Natural killer cell (primary cell): ENCODE measurements around the gene HIGD2A. TPM values are rescaled to one million over a fixed set of nuclear protein-coding genes. Genes with fewer than 3 reads are reported as not detected.

Source experiments
- ATAC-seq, 3 donors: fragments of 150-1000 bp in 2 of 3; fragments of 200-7000 bp in 1 of 3; cut with Tn5 transposase; 1 replicate in 1 of 3; 2 replicates in 2 of 3; pipeline ENCODE4 v1.10.0; 2021; ENCODE audit warnings: mild to moderate bottlenecking in 2 of 3, moderate library complexity in 2 of 3
- DNase-seq, 2 donors: peaks; one replicate each; pipeline versions ENCODE4 v3.0.0 to v3.0.0-alpha.2; 2013 to 2021; ENCODE audit warnings: mixed read lengths in 1 of 2
- H3K27ac ChIP-seq: one replicate; pipeline ENCODE4 v1.5.1; 2013; ENCODE audit warnings: mild to moderate bottlenecking, low read length
- H3K27me3 ChIP-seq: one replicate; pipeline ENCODE4 v1.6.1; 2013; ENCODE audit warnings: low read length; ENCODE audit not compliant: control insufficient read depth, insufficient read depth
- H3K36me3 ChIP-seq: one replicate; pipeline ENCODE4 v1.6.1; 2013; ENCODE audit warnings: low read length; ENCODE audit not compliant: control insufficient read depth, insufficient read depth
- H3K4me1 ChIP-seq: one replicate; pipeline ENCODE4 v1.6.1; 2013; ENCODE audit warnings: low read length; ENCODE audit not compliant: control insufficient read depth, insufficient read depth
- H3K4me3 ChIP-seq: one replicate; pipeline ENCODE4 v1.5.1; 2013; ENCODE audit warnings: low read length
- H3K9me3 ChIP-seq: one replicate; pipeline ENCODE4 v1.6.1; 2013; ENCODE audit warnings: low read length; ENCODE audit not compliant: control insufficient read depth, insufficient read depth
- H3K27ac Mint-ChIP-seq, 2 donors: one replicate each; pipeline ENCODE4 v1.8.0; 2022; ENCODE audit warnings: mild to moderate bottlenecking in 2 of 2, mixed read lengths in 2 of 2, moderate library complexity in 1 of 2
- H3K27me3 Mint-ChIP-seq, 2 donors: one replicate each; pipeline ENCODE4 v1.8.0; 2022; ENCODE audit warnings: low read depth in 2 of 2, mixed read lengths in 2 of 2
- H3K36me3 Mint-ChIP-seq: one replicate; pipeline ENCODE4 v1.8.0; 2022; ENCODE audit warnings: mixed read lengths
- H3K4me1 Mint-ChIP-seq, 2 donors: one replicate each; pipeline ENCODE4 v1.8.0; 2022; ENCODE audit warnings: mixed read lengths in 2 of 2
- H3K4me3 Mint-ChIP-seq: one replicate; pipeline ENCODE4 v1.8.0; 2022; ENCODE audit warnings: mild to moderate bottlenecking, moderate library complexity, mixed read lengths
- H3K9me3 Mint-ChIP-seq, 2 donors: one replicate each; pipeline ENCODE4 v1.8.0; 2022; ENCODE audit warnings: mixed read lengths in 2 of 2
- WGBS: methylation state at CpG from one replicate; pipeline ENCODE4 v1.1.7; 2013; ENCODE audit warnings: missing lambda C conversion rate; ENCODE audit not compliant: insufficient coverage; 5-methylcytosine and 5-hydroxymethylcytosine counted together
- intact Hi-C: fragments of 100-400 bp; cut with micrococcal nuclease; formaldehyde crosslinking; loops from one replicate; pipeline ENCODE4 v1.14.2; 2022
- total RNA-seq, 4 donors: library from RNA; stranded (reverse); fragments of 120-200 nt in 1 of 4; gene quantifications; one replicate each; pipeline versions ENCODE4 v1.2.3 to v1.2.4, GENCODE V29; 2013 to 2022
- TF ChIP-seq, protein P1 (sequence below): fragments of 200-600 bp; IDR thresholded peaks from one replicate; pipeline ENCODE4 v1.8.0; 2022; ENCODE audit warnings: antibody characterized with exemption

The HIGD2A gene
- total RNA-seq, 3 donors from 2014 or later (not counting 1 experiment from before 2014, with no cell fraction given) = 83.5 to 90.2 (median 86.2) TPM

GRCh38 chr5:176356179-176356566, 32.4 kb upstream of the HIGD2A start:
- DNase-seq (no peak), ATAC-seq (no peak)
- Histone ChIP-seq H3K36me3 (peaks cover 50% of the 10 kb centered on the region), H3K9me3 (no peaks in the 10 kb centered on the region), H3K27me3 (no peaks in the 10 kb centered on the region), H3K4me1 (peaks cover 15% of the 10 kb centered on the region), H3K27ac (no peak overlapping the region), H3K4me3 (no peak overlapping the region)
- peaks cover 39 to 46% of the 10 kb centered on the region in 2 donors for H3K4me1 Mint-ChIP-seq
- 95% methylated on average over 3 of the region's 3 CpGs for WGBS
- intact Hi-C loops = no loop called here
- no peak overlapping the region for H3K27ac Mint-ChIP-seq
- no peaks in the 10 kb centered on the region for H3K9me3 Mint-ChIP-seq
- no peaks in the 10 kb centered on the region for H3K36me3 Mint-ChIP-seq
- no peak overlapping the region for H3K4me3 Mint-ChIP-seq
- TF ChIP-seq, protein P1, sequence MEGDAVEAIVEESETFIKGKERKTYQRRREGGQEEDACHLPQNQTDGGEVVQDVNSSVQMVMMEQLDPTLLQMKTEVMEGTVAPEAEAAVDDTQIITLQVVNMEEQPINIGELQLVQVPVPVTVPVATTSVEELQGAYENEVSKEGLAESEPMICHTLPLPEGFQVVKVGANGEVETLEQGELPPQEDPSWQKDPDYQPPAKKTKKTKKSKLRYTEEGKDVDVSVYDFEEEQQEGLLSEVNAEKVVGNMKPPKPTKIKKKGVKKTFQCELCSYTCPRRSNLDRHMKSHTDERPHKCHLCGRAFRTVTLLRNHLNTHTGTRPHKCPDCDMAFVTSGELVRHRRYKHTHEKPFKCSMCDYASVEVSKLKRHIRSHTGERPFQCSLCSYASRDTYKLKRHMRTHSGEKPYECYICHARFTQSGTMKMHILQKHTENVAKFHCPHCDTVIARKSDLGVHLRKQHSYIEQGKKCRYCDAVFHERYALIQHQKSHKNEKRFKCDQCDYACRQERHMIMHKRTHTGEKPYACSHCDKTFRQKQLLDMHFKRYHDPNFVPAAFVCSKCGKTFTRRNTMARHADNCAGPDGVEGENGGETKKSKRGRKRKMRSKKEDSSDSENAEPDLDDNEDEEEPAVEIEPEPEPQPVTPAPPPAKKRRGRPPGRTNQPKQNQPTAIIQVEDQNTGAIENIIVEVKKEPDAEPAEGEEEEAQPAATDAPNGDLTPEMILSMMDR = no peak
- H3K27me3 Mint-ChIP-seq = no peaks in the 10 kb centered on the region

DNA sequence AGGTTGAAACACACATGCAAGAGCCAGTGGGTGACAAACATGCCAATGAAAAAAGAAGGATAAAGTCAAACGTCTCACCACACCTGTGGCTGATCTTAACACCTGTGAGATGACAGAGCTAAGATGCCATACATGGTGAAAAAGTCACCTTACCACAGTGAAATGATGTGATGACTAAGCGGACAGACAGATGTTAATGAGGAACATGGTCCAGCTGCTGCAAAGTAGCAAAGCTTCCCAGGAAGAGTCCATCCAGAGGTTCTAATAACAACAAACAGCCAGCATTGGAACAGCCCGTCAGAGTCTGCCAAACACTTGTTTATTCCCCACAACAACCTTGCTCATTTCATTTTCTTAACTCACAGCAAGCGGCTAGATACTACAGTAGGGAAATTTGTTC, 28.9 kb upstream of the HIGD2A start:
- no peaks in the 10 kb centered on the region for H3K36me3 Mint-ChIP-seq
- H3K27ac ChIP-seq = no peak overlapping the region
- peaks cover 3% of the 10 kb centered on the region for H3K9me3 ChIP-seq
- no peaks in the 10 kb centered on the region for H3K9me3 Mint-ChIP-seq
- intact Hi-C loops = no loop called here
- peaks cover 28% of the 10 kb centered on the region for H3K4me1 ChIP-seq
- TF ChIP-seq, protein P1 = no peak
- ATAC-seq = no peak
- peaks cover 22% of the 10 kb centered on the region for H3K36me3 ChIP-seq
- H3K27me3 ChIP-seq = no peaks in the 10 kb centered on the region
- H3K27ac Mint-ChIP-seq = peak overlapping the region in 1 of 2 donors; percentile 47
- peaks cover 0 to 3% of the 10 kb centered on the region in 2 donors for H3K27me3 Mint-ChIP-seq
- no peak for DNase-seq
- peak overlapping the region; percentile 69 for H3K4me3 Mint-ChIP-seq
- peaks cover 34 to 42% of the 10 kb centered on the region in 2 donors for H3K4me1 Mint-ChIP-seq
- 83% methylated on average over 4 of the region's 4 CpGs for whole genome bisulfite sequencing
- no peak overlapping the region for H3K4me3 ChIP-seq

- peaks cover 30 to 32% of the 10 kb centered on the region in 2 donors for H3K4me1 Mint-ChIP-seq
- intact Hi-C loops = no loop called here
- ATAC-seq = no peak
- TF ChIP-seq, protein P1 = no peak
- Histone ChIP-seq H3K27me3 (no peaks in the 10 kb centered on the region), H3K4me3 (peak overlapping the region; percentile 87), H3K4me1 (peaks cover 33% of the 10 kb centered on the region), H3K36me3 (peaks cover 14% of the 10 kb centered on the region), H3K9me3 (peaks cover 3% of the 10 kb centered on the region), H3K27ac (peak overlapping the region; percentile 83)
- H3K27ac Mint-ChIP-seq = peak overlapping the region; percentile 87 to 91
- DNase-seq = no peak
- no peaks in the 10 kb centered on the region for H3K9me3 Mint-ChIP-seq
- H3K4me3 Mint-ChIP-seq = peak overlapping the region; percentile 96
- H3K27me3 Mint-ChIP-seq = peaks cover 0 to 3% of the 10 kb centered on the region in 2 donors
- 4% methylated on average over 23 of the region's 27 CpGs for whole genome bisulfite sequencing
- H3K36me3 Mint-ChIP-seq = no peaks in the 10 kb centered on the region
Observed at GRCh38 chr5:176360894-176361436, 27.6 kb upstream of the HIGD2A start.
